HCT116 (cell line): ENCODE measurements around the gene ADGRD1.

Experiments
- EZH2 ChIP-seq: fragments of 200-600 bp; sonication (generic); IDR thresholded peaks from 2 replicates; pipeline ENCODE4 v1.6.1; 2017; ENCODE audit warnings: antibody characterized with exemption, mixed run types
- TF ChIP-seq, protein P1 (sequence below), 3 experiments: fragments of 200-600 bp in 1 of 3; sonication (generic) in 1 of 3; IDR thresholded peaks in 2 of 3; conservative IDR thresholded peaks in 1 of 3; 2 replicates each; pipeline ENCODE4 v1.5.1; 2012 to 2017; ENCODE audit warnings: low read depth in 2 of 3, low read length in 2 of 3, antibody characterized with exemption in 1 of 3, borderline replicate concordance in 1 of 3, control low read depth in 1 of 3, mild to moderate bottlenecking in 1 of 3, mixed read lengths in 1 of 3, mixed run types in 1 of 3, moderate library complexity in 1 of 3; ENCODE audit not compliant: insufficient read depth in 1 of 3

DNA sequence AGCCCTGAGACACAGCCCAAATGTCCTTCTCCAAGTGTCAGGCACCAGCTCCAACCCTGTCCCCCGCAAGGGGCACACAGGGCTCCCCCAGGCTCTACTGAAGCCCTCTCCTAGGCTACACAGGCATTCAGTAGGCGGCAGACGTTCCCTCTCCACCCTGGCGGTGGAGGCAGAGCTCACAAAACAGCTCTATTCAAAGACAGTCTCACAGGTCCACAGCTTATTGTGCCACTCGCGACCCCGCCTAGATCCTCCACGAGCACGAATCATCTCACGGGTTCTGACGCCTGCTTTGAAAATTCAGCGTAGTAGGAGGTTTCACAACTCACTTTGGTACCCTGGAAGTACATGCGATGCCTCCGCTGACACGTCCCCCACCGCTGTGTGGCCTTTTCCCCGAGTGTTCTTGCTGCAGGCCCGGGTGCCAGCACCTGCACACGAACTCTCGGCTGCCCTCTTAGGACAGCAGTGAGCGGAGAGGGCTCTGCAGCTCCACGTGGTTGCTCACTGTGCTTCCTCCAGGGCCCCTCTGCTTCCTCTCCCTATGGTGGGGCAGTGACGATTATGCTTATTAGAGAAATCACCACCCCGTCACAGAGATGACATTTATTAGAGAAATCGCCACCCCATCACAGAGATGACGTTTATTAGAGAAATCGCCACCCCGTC lies 78.5 kb downstream of the ADGRD1 start:
- TF ChIP-seq, protein P1, sequence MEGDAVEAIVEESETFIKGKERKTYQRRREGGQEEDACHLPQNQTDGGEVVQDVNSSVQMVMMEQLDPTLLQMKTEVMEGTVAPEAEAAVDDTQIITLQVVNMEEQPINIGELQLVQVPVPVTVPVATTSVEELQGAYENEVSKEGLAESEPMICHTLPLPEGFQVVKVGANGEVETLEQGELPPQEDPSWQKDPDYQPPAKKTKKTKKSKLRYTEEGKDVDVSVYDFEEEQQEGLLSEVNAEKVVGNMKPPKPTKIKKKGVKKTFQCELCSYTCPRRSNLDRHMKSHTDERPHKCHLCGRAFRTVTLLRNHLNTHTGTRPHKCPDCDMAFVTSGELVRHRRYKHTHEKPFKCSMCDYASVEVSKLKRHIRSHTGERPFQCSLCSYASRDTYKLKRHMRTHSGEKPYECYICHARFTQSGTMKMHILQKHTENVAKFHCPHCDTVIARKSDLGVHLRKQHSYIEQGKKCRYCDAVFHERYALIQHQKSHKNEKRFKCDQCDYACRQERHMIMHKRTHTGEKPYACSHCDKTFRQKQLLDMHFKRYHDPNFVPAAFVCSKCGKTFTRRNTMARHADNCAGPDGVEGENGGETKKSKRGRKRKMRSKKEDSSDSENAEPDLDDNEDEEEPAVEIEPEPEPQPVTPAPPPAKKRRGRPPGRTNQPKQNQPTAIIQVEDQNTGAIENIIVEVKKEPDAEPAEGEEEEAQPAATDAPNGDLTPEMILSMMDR (IDR thresholded peaks at IDR 0.05 in 2 of 3, conservative IDR thresholded peaks at IDR 0.05 in 1 of 3; ENCODE audit: borderline replicate concordance in 1 of 3, insufficient read depth in 1 of 3, low read depth in 2 of 3, low read length in 2 of 3) = no peak
- no peak for TF ChIP-seq EZH2
